ENCODE measurements around the gene TP73.

TP73 gene

DNA sequence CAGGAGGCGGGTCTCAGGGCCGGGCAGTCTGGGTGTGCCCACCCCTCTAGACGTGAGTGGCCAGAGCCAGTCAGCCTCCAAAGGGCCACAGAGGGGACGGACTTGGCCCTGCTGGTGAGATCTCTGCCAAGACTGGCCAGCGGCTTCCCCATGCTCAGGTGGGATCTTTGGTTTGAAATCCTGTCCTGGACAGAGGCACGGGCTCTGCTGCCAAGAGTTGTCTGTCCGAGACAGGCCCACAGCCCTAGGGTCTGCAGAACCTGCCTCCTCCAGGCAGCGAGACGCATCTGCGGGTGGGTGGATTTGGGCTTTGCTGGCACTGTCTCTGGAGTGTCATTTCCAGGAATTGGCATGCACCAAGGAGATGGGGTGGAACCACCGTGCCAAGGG lies 55.6 kb downstream of the TP73 start:
- TF ChIP-seq POLR2AphosphoS5 (IDR thresholded peaks at IDR 0.05; ENCODE audit: low read depth, low read length) (no peak), TAF1 (IDR thresholded peaks at IDR 0.05; ENCODE audit: borderline replicate concordance, insufficient read depth, low read length) (no peak), FOXP2 (optimal IDR thresholded peaks at IDR 0.05; ENCODE audit: borderline replicate concordance, extremely low read depth, extremely low read length, insufficient read depth) (no peak), SIN3A (IDR thresholded peaks at IDR 0.05; ENCODE audit: borderline replicate concordance, insufficient read depth, low read length) (no peak)
- TF ChIP-seq, protein P1, sequence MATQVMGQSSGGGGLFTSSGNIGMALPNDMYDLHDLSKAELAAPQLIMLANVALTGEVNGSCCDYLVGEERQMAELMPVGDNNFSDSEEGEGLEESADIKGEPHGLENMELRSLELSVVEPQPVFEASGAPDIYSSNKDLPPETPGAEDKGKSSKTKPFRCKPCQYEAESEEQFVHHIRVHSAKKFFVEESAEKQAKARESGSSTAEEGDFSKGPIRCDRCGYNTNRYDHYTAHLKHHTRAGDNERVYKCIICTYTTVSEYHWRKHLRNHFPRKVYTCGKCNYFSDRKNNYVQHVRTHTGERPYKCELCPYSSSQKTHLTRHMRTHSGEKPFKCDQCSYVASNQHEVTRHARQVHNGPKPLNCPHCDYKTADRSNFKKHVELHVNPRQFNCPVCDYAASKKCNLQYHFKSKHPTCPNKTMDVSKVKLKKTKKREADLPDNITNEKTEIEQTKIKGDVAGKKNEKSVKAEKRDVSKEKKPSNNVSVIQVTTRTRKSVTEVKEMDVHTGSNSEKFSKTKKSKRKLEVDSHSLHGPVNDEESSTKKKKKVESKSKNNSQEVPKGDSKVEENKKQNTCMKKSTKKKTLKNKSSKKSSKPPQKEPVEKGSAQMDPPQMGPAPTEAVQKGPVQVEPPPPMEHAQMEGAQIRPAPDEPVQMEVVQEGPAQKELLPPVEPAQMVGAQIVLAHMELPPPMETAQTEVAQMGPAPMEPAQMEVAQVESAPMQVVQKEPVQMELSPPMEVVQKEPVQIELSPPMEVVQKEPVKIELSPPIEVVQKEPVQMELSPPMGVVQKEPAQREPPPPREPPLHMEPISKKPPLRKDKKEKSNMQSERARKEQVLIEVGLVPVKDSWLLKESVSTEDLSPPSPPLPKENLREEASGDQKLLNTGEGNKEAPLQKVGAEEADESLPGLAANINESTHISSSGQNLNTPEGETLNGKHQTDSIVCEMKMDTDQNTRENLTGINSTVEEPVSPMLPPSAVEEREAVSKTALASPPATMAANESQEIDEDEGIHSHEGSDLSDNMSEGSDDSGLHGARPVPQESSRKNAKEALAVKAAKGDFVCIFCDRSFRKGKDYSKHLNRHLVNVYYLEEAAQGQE (IDR thresholded peaks at IDR 0.05; ENCODE audit: insufficient read depth in 1 of 2, low read depth in 2 of 2, low read length in 2 of 2), result no peak

DNA sequence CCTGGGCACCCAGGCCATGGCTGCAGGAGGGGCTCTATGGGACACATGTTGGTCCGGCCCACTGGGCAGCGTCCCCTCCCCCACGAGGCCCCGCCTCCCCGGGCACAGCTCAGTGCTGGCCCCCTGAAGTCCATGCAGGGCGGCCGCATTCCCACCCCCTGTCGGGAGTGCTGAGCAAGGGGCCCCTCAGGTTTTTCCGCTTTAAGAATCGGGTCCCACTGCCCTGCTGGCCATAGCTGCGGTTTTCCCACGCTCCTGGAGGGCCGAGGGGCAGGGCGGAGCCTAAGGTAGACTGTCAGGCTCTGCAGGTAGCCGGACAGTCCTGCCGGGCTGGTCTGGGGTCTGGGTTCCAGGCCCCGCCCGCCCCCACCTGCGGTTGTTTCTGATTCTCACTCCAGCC lies 56.5 kb downstream of the TP73 start:
- no peak for TF ChIP-seq TAF1 (IDR thresholded peaks at IDR 0.05; ENCODE audit: borderline replicate concordance, insufficient read depth, low read length)
- TF ChIP-seq, protein P1 (IDR thresholded peaks at IDR 0.05; ENCODE audit: insufficient read depth in 1 of 2, low read depth in 2 of 2, low read length in 2 of 2), result no peak
- no peak for TF ChIP-seq SIN3A (IDR thresholded peaks at IDR 0.05; ENCODE audit: borderline replicate concordance, insufficient read depth, low read length)
- no peak for TF ChIP-seq FOXP2 (optimal IDR thresholded peaks at IDR 0.05; ENCODE audit: borderline replicate concordance, extremely low read depth, extremely low read length, insufficient read depth)
- no peak for TF ChIP-seq POLR2AphosphoS5 (IDR thresholded peaks at IDR 0.05; ENCODE audit: low read depth, low read length)

DNA sequence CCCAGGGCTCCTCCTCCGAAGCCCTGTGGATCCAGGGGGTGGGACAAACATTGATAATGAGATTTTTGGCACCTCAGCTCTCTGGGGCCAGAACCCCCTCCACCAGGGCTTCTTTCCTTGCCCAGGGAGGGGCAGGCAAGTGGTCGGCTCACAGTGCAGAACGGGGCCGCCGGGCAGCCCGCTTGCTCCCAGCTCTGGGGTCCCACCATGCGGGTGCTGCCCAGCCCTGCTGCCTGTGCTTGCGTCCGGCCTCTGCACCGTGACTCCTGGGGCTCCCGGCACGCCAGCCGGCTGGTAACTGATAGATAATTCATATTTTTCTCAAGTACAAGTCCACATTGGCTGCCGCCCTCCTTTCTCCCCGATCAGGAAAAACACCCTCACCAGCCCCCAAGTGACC lies 57.9 kb downstream of the TP73 start:
- no peak for TF ChIP-seq POLR2AphosphoS5 (IDR thresholded peaks at IDR 0.05; ENCODE audit: low read depth, low read length)
- TF ChIP-seq SIN3A (IDR thresholded peaks at IDR 0.05; ENCODE audit: borderline replicate concordance, insufficient read depth, low read length), result no peak
- TF ChIP-seq TAF1 (IDR thresholded peaks at IDR 0.05; ENCODE audit: borderline replicate concordance, insufficient read depth, low read length), result no peak
- TF ChIP-seq, protein P1 (IDR thresholded peaks at IDR 0.05; ENCODE audit: insufficient read depth in 1 of 2, low read depth in 2 of 2, low read length in 2 of 2), result no peak
- no peak for TF ChIP-seq FOXP2 (optimal IDR thresholded peaks at IDR 0.05; ENCODE audit: borderline replicate concordance, extremely low read depth, extremely low read length, insufficient read depth)

DNA sequence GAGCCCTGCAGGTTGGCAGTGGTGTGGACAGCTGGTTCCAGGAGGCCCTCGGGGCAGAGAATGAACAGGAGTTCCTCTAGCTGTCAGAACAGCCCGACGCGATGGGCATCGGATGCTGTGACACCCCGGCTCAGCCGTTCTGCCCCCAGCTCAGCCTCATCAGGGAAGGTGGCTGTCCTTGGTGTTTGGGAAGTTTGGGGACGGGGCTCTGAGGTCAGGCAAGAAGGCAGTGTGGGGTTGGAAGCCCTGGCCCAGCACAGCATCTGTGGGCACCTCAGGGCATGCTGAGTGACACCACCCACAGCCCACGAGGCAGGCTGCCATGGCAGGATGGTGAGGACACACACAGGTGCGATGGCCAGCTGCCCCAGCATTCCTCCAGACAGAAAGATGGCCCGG lies 59.1 kb downstream of the TP73 start:
- TF ChIP-seq, protein P1 (IDR thresholded peaks at IDR 0.05; ENCODE audit: insufficient read depth in 1 of 2, low read depth in 2 of 2, low read length in 2 of 2), result no peak
- no peak for TF ChIP-seq TAF1 (IDR thresholded peaks at IDR 0.05; ENCODE audit: borderline replicate concordance, insufficient read depth, low read length)
- no peak for TF ChIP-seq POLR2AphosphoS5 (IDR thresholded peaks at IDR 0.05; ENCODE audit: low read depth, low read length)
- TF ChIP-seq FOXP2 (optimal IDR thresholded peaks at IDR 0.05; ENCODE audit: borderline replicate concordance, extremely low read depth, extremely low read length, insufficient read depth), result no peak
- TF ChIP-seq SIN3A (IDR thresholded peaks at IDR 0.05; ENCODE audit: borderline replicate concordance, insufficient read depth, low read length), result no peak
